ENCODE measurements around the gene GDNF.

GDNF gene

DNA sequence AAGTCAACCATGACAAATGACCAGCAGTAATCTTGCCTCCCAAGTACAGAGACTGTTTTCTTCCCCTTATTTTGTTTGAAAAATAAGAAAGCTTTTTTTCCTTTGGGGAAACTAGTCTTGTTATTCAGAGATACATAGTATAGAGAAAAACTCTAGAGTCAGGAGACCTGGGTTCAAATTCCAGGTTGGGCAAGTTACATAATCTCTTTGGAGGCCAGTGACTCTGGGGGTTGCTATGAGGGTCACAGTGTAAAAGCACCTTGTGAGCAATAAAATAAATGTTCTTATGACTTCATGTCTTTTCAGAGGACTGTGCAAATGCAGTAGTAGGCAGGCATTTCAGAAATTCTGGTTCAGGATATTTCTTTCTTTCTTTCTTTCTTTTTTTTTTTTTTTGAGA lies 71.5 kb downstream of the GDNF start:
- no peak for DNase-seq (ENCODE audit: extremely low spot score)
- POLR2A ChIA-PET, result no interaction called here
- CTCF ChIA-PET, result no interaction called here
- TF ChIP-seq CTCF (IDR thresholded peaks at IDR 0.05; ENCODE audit: control extremely low read depth, extremely low read depth, low read depth, missing control alignments), result no peak

DNA sequence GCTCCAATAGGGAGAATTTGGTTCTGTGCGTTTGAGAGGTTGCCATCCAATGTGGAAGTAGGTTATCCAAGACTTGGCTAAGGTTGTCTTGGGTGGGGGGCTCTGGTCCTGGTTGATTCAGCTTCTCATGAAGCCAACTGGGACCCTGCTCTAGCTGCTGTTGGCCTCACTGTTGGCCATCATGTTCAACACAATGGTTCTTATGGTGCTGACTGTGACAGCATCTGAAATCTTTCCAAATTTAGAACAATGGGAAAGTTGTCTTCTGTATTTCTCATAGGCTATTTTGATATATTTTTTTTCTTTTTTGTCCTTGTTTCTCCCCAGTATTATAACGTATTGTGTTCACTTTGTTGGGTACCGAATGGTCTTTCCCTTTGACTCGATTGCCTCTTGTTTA lies 71.9 kb downstream of the GDNF start:
- CTCF ChIA-PET, result interaction anchor here (0.8 to 1.1 kb wide), 2 partner anchors 45 to 62 kb away, joined by 3 read pairs; no protein-coding TSS in a partner anchor
- no peak for DNase-seq (ENCODE audit: extremely low spot score)
- TF ChIP-seq CTCF (IDR thresholded peaks at IDR 0.05; ENCODE audit: control extremely low read depth, extremely low read depth, low read depth, missing control alignments), result no peak
- POLR2A ChIA-PET, result no interaction called here

DNA sequence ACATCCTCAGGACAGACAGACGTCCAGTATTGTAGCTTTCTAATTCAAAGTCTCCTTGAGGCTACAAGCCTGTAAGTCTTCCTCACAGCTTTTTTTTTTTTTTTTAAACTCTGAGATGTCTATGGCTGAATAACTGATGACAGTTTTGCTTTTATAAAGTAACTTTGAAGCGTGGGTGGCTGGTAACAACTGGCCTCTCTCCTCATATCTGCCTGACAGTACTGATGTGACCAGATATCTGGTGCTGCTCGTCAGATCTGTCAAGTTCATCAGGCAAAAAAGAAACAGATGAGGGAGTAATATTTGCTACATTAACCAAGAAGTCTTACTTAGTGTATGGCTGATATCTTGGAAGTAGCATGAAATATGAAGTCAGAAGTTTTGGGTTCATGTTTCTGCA lies 72.6 kb downstream of the GDNF start:
- DNase-seq (ENCODE audit: extremely low spot score), result no peak
- CTCF ChIA-PET, result interaction anchor here (0.8 to 1.4 kb wide), 3 partner anchors 7 to 63 kb away, joined by 3 to 6 read pairs (median 3); no protein-coding TSS in a partner anchor
- POLR2A ChIA-PET, result no interaction called here
- no peak for TF ChIP-seq CTCF (IDR thresholded peaks at IDR 0.05; ENCODE audit: control extremely low read depth, extremely low read depth, low read depth, missing control alignments)

Data from GM10248 (cell line).